ENCODE measurements around the gene UNC93B1.
"Not testable (repeated sequence)": the region's sequence is repeated elsewhere in the genome, so short reads cannot be mapped to it uniquely, and the experiment has no call there.

UNC93B1 gene

DNA sequence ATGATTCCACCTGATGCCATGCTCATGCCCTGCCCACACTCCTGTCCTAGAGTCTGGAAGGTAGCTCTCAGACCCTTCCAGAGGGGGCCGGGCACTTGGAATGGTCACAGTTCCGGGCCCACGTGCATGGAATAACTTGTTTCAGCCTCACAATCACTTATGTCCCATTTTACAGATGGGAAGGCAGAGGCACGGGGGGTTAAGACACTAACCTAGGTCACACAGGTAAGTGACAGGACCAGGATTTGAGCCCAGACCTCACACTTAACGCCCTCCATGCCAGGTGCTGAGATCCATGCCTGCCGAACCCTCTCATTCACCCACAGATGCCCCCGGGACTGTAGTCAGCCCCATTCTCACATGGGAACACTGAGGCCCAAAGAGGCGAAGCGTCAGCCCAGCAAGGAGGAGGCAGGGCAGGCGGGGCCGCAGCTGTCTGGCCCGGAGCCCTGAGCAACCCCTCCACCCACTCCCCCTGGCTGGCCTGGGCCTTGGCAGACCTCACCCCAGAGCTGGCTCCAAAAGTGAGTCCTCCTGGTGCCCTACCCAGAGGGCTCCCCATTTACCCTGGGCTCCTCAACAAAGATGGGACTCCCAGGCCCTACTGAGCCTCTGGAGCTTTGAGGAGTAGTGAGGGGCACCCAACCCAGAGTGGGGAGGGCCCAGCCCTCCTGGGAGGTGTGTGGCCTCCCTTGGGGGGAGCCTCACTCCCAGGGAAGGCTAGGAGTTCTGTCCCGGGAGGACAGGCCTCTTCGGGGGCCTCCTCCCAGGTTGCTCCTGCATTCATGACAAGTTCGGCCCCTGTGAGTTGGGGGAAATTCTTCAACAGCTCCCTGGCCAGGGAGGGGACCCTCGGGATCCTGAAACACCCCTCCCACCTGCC, 3.8 kb upstream of the UNC93B1 start:
- no peak for DNase-seq

DNA sequence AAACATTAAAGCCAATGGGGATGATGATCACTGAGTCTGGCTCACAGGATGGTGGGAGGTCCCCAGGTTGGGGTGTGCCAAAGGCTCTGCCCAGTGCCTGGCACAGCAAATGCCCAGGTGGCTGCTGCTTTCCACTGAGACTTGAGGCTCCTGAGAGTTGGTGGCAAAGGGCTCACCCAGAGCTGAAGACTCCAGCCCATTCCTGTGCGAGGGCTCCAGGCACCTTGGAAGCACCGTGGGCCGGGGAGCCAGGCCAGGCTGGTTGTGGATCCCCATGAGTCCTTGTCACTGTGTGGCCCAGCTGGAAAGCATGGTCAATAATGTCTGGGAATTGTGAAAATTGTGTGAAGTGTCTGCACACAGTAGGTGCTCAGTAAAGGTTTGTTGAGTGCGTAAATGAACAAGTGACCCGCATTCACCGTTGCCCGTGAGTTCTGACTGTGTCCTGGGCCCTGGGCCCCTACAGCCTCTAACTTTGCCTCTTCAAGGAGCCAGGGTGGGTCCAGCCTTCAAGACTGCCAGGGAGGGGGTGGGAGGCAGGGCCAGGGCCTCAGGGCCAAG, 2.8 kb upstream of the UNC93B1 start:
- DNase-seq: no peak

GRCh38 chr11:68004551-68005335, 846 bp upstream of the UNC93B1 start:
- no peak for DNase-seq

GRCh38 chr11:68002938-68003845, 705 bp downstream of the UNC93B1 start:
- DNase-seq: peak; percentile 56

- DNase-seq: no peak
Observed at GRCh38 chr11:68002575-68002937, 1.3 kb downstream of the UNC93B1 start.

GRCh38 chr11:67999704-68000103, 4.2 kb downstream of the UNC93B1 start:
- no peak for DNase-seq

DNA sequence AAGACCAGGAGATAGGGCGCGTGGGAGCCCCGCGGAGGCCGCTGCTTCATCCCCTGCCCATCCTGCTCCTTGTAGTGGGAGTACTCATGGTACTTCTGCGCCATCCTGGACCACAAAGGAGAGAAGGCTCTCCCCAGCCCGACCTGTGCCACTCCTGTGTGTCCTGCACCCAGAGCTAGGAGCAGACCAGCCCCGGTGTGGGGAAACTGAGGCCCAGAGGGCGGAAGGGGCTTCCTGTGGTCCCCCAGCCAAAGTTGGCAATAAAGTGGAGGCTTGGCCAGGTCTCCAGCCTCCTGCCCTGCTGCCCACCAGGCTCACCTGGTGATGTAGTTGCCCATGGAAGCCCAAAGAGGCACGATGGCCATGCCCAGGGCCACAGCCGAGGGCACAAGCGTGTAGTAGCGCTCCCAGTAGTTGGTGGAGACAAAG, 4.7 kb downstream of the UNC93B1 start:
- DNase-seq: no peak

DNA sequence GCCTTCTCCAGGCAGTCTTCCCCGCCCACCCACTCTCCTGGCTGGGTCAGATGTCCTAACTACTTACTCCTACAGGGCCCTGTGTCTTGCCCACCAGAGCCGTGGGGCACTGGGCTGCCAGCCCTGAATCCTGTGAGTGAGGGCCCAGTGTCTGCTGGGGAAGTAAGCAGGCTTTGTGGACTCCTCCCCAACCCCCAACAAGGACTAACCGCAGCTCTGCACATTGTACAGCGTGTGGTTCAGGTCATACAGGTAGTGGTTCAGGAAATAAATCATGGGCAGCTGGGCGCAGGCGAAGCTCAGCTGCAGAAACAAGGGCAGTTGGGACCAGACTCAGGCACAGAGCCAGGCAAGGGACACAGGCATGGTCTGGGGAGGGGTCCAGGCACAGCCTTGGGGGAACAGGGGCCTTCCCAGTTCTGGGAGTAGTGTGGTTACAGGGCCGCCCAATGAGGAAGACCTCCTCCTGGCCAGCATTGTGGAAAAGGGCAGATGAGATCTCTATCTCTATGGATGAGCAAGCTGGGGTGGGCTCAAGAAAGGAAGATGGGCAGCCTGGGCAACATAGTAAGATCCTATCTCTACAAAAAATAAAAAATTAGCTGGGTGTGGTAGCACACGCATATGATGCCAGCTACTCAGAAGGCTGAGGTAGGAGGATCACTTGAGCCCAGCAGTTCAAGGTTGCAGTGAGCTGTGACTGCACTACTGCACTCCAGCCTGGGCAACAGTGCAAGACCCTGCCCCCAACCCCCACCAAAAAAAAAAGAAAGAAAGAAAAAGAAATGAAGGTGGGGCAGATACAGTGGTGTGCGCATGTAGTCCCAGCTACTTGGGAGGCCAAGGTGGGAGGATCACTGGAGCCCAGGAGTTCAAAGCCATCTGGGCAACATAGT, 5.5 kb downstream of the UNC93B1 start:
- DNase-seq: no peak

DNA sequence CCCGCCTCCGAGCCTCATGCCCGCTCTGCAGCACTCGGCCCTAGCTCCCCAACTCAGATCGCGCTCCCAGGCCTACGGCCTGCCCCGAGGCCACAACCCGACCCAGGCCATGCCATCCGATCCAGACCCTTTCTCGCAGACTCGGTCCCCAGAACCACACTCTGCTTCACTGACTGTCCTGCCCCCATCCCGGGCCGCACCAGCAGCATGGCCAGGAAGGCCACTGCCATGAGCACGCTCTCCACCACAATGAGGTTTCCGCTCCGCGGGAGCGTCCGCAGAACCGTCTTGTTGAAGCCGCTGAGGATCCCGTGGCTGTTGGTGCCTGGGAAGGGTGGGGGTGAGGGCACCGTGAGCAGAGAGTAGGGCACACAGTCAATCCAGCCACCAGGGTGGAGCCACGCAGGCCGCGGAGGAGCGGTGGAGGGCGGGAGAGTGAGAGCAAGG, 6.4 kb downstream of the UNC93B1 start:
- no peak for DNase-seq

- DNase-seq: peak; percentile 25
Observed at GRCh38 chr11:67996622-67997474, 7.0 kb downstream of the UNC93B1 start.

DNA sequence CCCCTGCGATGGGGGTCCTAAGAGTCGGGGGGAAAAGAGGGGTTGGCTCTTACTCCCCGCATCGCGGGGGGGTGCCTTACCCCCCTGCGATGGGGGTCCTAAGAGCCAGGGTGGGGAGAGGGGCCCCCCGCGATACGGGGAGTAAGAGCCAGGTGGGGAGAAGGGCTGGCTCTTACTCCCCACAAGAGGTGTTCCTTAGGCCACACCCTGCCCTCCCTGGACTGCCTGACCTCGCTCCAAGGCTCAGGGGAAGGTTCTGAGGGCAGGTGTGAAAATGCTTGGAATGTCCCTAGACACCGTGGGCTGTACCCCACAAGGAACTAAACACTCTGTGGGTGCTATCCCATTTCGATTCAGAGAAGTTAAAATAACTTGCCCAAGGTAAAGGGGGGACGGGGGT, 7.8 kb downstream of the UNC93B1 start:
- DNase-seq: no peak

DNA sequence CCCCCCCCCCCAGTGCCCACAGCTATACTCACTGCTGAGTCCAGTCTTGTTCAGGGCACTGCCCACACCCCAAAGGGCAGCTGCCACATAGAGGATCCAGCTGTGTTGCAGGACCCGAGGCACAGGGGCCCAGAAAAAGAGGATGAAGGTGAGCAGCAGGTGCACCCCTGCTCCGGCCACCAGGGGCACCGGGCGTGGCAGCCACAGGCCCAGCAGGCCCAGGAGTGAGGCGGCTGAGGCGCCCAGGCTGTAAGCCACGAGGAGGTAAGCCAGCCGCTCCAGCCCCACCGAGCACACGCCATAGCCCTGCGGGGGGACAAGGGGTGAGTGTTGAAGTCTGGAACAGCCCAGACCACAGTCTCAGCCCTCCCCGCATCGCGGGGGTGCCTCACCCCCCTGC, 8.3 kb downstream of the UNC93B1 start:
- not testable (repeated sequence) for DNase-seq

GRCh38 chr11:67995129-67995528, 8.8 kb downstream of the UNC93B1 start:
- DNase-seq: not testable (repeated sequence)

DNA sequence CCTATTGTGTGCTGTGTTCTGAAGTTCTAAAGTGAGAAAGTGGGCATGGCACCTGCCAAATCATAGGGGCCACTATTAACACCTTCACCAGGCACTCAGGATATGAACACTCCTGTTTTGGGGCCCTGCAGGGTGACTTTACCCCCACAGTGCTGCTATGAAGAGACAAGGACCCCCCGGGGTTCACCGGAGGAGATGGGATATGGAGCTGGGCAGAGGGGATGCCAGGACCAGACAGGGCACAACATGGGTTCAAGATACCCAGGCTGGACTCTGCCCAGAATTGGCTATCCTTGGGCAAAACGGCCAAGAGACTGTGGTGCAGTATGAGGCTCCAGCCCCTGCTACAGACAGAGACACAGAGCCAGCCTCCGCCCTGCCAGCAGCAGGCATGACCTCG, 9.5 kb downstream of the UNC93B1 start:
- DNase-seq: not testable (repeated sequence)

GRCh38 chr11:67993821-67994220, 10.1 kb downstream of the UNC93B1 start:
- DNase-seq: peak; percentile 46

DNA sequence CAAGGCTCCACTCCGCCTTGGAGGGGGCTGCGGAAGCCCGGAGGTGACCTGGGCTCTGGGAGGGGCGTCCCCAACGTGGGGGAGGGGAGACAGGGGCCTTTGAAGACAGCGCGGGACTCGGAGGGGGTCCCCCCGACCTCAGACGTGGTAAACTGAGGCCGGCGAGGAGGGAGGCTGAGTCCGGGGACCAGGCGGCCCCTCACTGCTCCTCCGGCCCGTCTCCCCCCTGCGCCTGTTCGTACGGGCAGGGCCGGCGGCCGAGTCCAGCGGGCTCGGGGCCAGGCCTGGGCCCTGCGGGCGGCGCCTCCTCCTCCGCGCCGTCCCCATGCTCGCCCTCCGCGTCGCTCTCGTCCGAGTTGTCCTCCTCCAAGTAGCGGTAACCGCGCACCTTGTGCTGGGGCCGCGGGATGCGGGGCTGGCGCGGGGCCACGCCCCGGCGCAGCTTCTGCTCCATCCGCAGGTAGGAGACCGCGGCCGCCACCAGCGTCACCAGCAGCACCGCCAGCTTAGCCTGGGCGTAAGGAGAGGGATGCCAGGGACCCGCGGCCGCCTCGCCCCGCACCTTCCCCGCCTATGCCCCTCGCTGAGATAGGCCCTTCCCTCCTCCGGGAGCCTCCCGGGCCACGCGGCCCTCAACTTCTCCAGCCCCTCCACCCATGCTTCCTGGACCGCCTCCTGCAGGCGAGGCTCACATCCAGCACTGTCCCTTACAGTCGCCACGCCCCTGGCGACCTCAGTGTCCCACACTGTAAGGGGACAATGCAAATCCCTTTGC, 12.4 kb downstream of the UNC93B1 start:
- not testable (repeated sequence) for DNase-seq

DNA sequence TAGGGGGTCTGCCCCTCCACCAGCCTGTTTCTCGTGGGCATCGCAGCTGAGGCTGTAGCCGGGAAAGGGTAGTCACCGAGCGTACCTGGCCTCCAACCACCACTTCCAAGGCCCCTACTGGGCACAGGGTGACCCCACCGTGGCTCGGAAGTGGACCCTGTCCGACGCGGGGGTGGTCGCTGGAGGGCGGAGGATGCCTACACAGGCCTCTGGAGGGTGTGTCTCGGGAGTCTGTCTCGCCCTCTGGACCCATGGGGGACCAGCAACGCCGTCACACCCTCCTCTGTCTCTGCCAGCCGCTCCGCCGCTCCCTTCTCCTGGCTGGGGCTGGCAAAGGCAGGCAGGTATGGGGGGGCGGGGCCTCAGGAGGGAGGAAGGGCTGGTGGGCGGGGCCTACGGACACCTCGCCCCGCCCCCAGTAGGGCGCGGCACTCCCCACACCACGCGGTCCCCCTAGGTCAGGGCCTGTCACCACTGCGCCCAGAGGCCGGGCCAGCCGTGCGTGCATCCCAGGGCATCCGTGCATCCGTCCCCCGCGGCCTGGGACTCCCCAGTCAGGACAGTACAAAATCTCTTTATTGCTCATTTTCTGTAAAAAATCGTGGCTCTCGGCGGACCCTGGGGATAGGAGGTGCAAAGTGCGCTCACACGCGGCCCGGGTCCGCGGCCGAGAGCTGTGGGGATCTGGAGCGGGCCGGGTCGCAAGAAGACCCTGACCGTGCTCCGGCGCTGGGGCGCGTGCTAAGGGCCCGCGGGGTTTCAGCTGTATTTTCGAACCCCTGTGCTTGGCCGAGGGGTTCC, 13.2 kb downstream of the UNC93B1 start:
- DNase-seq: not testable (repeated sequence)

DNA sequence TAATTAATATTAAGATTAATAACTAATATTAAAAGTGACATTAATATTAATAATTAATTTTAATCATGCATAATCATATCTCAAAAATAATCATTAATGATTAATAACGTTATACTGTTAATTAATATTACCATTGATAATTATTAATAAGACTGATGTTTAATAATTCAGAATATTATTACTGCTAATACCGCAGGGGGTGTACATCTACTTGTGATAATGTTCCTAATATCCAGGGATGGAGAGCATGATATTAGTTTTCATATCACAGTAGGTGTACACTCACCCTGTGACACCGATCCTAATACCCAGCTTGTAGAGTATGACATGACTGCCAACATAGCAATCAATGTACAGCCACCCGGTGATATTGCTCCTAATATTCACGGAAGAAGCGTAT, 18.6 kb downstream of the UNC93B1 start:
- DNase-seq: not testable (repeated sequence)

DNA sequence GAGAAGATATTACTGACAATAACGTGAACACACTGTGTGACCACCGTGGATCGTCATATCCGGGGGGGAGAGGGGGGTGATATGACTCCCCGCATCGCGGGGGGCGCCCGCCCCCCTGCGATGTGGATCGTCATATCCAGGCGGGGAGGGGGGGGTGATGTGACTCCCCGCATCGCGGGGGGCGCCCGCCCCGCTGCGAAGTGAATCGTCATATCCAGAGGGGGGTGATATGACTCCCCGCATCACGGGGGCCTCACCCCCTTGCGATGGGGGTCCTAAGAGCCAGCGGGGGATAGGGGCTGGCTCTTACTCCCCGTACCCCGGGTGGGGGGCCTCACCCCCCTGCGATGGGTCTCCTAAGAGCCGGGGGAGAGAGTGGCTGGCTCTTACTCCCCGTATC, 19.9 kb downstream of the UNC93B1 start:
- no peak for DNase-seq
